ENCODE measurements around the gene FARSA. TPM values are rescaled to one million over a fixed set of nuclear protein-coding genes. Genes with fewer than 3 reads are reported as not detected.
A peak's percentile ranks its signal among the peaks of the same experiment; 100 is the strongest.

The FARSA gene
- total and polyA plus RNA-seq, 2 of the 13 experiments (the other 11 are each of a cell fraction or from before 2014, with no cell fraction given): 25.9 to 72.0 TPM

GRCh38 chr19:12890787-12891552 lies 42.5 kb downstream of the FARSA start, which contains the start of gene GCDH (continued):
- 0 out of 2 replicates have a peak, but pooled peaks have one; percentile 37 for TF ChIP-seq IKZF5 (CRISPR knock-in tag; IDR thresholded peaks at IDR 0.05)
- no peak for TF ChIP-seq ZNF746 (CRISPR knock-in tag; IDR thresholded peaks at IDR 0.05)
- TF ChIP-seq ASH2L (IDR thresholded peaks at IDR 0.05; ENCODE audit: insufficient read length, low read depth, low read length): peak; percentile 78
- TF ChIP-seq KMT2A (CRISPR knock-in tag; IDR thresholded peaks at IDR 0.05): no peak; the same call in none of the 2 replicates
- TF ChIP-seq ZNF678 (CRISPR knock-in tag; IDR thresholded peaks at IDR 0.05): no peak
- TF ChIP-seq ZSCAN12 (CRISPR knock-in tag; IDR thresholded peaks at IDR 0.05): no peak
- peak; percentile 25; the same call in 1 of the 2 replicates for TF ChIP-seq BCL6 (CRISPR knock-in tag; IDR thresholded peaks at IDR 0.05)
- TF ChIP-seq THAP7 (CRISPR knock-in tag; IDR thresholded peaks at IDR 0.05): peak; percentile 74; the same call in 1 of the 2 replicates
- no peak for TF ChIP-seq PTBP1 (IDR thresholded peaks at IDR 0.05; ENCODE audit: low read depth, low read length, poor library complexity, severe bottlenecking)
- TF ChIP-seq ZNF264 (CRISPR knock-in tag; IDR thresholded peaks at IDR 0.05): no peak
- peak; percentile 67; the same call in 1 of the 2 replicates for TF ChIP-seq ZFY (CRISPR knock-in tag; IDR thresholded peaks at IDR 0.05)
- no peak; the same call in 1 of the 2 replicates for TF ChIP-seq KDM3A (CRISPR knock-in tag; IDR thresholded peaks at IDR 0.05; ENCODE audit: low read depth)
- peak; percentile 77; the same call in 1 of the 2 replicates for TF ChIP-seq KLF11 (CRISPR knock-in tag; IDR thresholded peaks at IDR 0.05)
- TF ChIP-seq HNRNPLL (IDR thresholded peaks at IDR 0.05; ENCODE audit: low read depth, low read length, poor library complexity, severe bottlenecking): peak; percentile 44
- TF ChIP-seq MAX (IDR thresholded peaks at IDR 0.05): peak; percentile 87
- no peak for TF ChIP-seq AKNA (CRISPR knock-in tag; IDR thresholded peaks at IDR 0.05; ENCODE audit: borderline replicate concordance)
- peak; percentile 36; the same call in 1 of the 2 replicates for TF ChIP-seq CEBPG (CRISPR knock-in tag; IDR thresholded peaks at IDR 0.05)
- TF ChIP-seq DDIT3 (CRISPR knock-in tag; IDR thresholded peaks at IDR 0.05): no peak
- peak; percentile 85; the same call in 1 of the 2 replicates for TF ChIP-seq MYNN (CRISPR knock-in tag; IDR thresholded peaks at IDR 0.05; ENCODE audit: low read depth)
- peak; percentile 65 for TF ChIP-seq ZSCAN9 (CRISPR knock-in tag; IDR thresholded peaks at IDR 0.05; ENCODE audit: borderline replicate concordance)
- no peak for TF ChIP-seq ATRX (CRISPR knock-in tag; IDR thresholded peaks at IDR 0.05; ENCODE audit: borderline replicate concordance)
- TF ChIP-seq NCOA2 (CRISPR knock-in tag; IDR thresholded peaks at IDR 0.05): 0 out of 2 replicates have a peak, but pooled peaks have one; percentile 12
- TF ChIP-seq U2AF1 (optimal IDR thresholded peaks at IDR 0.05; ENCODE audit: low read depth, low read length): no peak
- TF ChIP-seq TGIF2 (CRISPR knock-in tag; IDR thresholded peaks at IDR 0.05): 0 out of 2 replicates have a peak, but pooled peaks have one; percentile 53

Measured in HepG2 (cell line).